ENCODE measurements around the gene FBXO42. TPM values are rescaled to one million over a fixed set of nuclear protein-coding genes. Genes with fewer than 3 reads are reported as not detected.

The FBXO42 gene
- total RNA-seq, 8 experiments from 2014 or later, result 10.0 to 27.6 (median 23.2) TPM

DNA sequence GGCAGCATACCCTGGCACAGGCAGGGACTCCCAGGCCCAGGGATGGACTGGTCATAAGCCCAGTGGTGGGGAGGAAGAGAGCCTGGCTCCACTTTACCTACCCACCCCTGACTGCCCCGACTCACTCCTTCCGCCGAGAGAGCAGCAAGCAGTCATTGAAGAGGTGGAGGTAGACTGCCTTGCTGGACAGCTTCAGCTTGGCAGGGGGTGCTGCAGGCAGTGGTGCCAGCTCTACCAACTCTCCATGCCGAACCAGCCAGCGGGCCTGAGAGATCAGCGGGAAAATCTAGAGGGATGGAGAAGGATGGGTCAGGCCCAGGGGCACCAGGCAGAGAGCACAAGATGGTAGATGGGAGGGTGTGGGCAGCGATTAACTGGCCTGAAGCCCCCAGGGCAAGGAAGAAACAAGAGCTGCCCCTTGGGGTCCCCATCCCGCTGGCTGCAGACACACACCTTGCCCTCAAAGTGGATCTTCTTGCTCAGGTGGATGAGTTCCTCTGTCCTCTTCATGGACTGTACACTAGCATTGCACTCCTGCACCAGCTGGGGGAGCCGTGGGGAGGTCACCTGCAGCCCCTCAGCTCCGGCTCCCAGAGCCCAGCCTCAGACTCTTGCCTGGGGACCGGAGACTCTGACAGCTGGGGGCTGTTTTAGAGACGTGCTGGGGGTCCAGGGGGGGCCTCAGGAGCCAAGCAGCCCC lies 147.5 kb downstream of the FBXO42 start:
- no peak overlapping the region for H3K4me3 ChIP-seq
- no peak for ATAC-seq (replicated peaks in 6 of 8)
- in situ Hi-C loops (cut with MboI; ENCODE audit: low pct_unique_long_range_greater_than_20kb in 2 of 9, low sequenced_read_pairs in 9 of 9, unreplicated experiment in 9 of 9), result no loop called here
- H3K4me1 ChIP-seq (replicated peaks in 1 of 2), result peaks cover 9 to 17% of the 10 kb centered on the region in 2 donors
- WGBS, 10 experiments, result 40 to 100% (median 80%) methylated on average over 1 to 7 of the region's 12 CpGs; no CpG with 5 or more reads in 5 of the 10 experiments
- H3K27ac ChIP-seq, result no peak overlapping the region

DNA sequence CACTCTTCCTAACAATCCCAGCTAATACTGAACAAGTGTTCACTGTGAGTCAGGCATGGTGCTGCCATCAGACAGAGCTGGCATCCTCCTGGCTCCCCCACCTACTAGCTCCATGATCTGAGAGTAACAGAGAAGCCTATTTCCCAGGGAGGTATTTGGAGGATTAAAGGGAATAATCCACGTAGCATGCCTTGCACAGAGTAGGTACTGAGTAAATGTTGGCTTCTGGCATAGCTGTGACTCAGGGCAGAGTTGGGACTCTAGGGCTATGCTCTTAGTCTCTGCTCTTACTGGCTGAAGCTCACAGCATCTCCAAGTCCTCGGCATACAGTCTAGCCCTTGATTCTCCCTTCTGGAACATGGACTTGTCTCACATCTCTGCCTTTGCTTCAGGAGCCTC lies 148.1 kb downstream of the FBXO42 start:
- Histone ChIP-seq H3K4me3 (no peak overlapping the region), H3K4me1 (replicated peaks in 1 of 2) (peaks cover 9 to 16% of the 10 kb centered on the region in 2 donors), H3K27ac (no peak overlapping the region)
- in situ Hi-C loops (cut with MboI; ENCODE audit: low pct_unique_long_range_greater_than_20kb in 2 of 9, low sequenced_read_pairs in 9 of 9, unreplicated experiment in 9 of 9), result no loop called here
- no peak for ATAC-seq (replicated peaks in 6 of 8)
- WGBS, 10 experiments, result 80 to 100% (median 84%) methylated on average over 1 to 2 of the region's 2 CpGs; no CpG with 5 or more reads in 5 of the 10 experiments

DNA sequence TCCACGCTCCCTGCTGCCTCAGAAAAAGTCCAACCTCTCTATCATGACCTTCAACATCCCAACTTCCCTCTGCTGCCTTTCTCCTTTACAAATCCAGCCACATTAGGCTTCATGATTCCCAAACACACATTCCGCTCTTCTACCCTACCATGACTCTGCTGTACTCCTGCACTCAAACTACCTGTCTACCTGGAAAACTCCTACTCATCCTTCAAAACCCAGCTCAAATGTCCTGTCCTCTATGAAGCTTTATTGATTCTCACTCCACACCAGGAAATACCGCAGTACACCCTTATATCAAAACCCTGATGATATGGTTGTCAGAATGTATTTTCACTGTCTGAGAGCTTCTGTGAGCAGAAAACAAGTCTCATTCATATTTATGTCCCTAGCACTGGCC lies 148.7 kb downstream of the FBXO42 start:
- in situ Hi-C loops (cut with MboI; ENCODE audit: low pct_unique_long_range_greater_than_20kb in 2 of 9, low sequenced_read_pairs in 9 of 9, unreplicated experiment in 9 of 9), result no loop called here
- 5 to 90% (median 57%) methylated on average over 1 to 3 of the region's 3 CpGs; no CpG with 5 or more reads in 2 of the 10 experiments for WGBS, 10 experiments
- ATAC-seq (replicated peaks in 6 of 8), result no peak

DNA sequence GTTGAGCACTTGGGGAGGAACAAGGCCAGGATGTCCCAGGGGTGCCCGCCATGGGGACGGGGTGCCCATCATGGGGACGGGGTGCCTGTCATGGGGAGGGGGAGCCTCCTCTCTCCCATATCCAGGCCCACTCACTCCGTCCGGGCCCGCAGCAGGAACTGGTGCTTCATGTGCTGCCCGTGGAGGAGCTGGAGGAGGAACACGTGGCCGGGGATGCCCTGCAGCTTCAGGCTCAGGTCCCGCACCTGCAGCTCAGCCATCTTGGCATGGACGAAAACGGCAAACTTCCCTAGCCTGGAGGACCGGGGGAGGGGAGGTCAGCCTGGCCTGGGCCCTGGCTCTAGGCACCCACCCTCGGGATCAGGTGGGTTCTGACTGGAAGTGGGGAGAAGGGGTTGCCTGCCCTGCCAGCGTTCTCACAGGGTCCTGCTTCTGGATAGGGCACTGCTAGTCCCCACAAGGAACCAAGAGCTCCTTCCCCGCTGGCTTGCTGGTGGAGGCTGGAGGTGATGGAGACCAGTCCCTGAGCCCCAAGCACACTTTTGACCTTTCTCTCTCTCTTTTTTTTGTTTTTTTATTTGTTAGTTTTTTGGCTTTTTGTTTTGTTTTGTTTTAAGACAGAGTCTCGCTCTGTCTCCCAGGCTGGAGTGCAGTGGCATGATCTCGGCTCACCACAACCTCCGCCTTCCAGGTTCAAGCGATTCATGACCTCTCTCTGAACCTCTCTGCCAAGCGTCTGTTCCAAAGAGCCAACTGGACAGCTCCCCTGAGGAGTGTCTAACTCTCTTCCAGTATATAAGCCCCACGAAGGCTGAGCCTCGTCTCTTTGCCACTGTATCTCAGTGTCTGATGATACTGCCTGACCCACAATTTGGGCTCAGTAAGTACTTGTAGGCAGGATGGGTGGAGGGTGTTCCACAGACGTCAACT lies 149.7 kb downstream of the FBXO42 start:
- Histone ChIP-seq H3K27ac (no peak overlapping the region), H3K4me3 (no peak overlapping the region), H3K4me1 (replicated peaks in 1 of 2) (peaks cover 9 to 15% of the 10 kb centered on the region in 2 donors)
- no peak for ATAC-seq (replicated peaks in 6 of 8)
- WGBS, 10 experiments, result 70 to 100% (median 81%) methylated on average over 2 to 16 of the region's 24 CpGs; no CpG with 5 or more reads in 2 of the 10 experiments
- in situ Hi-C loops (cut with MboI; ENCODE audit: low pct_unique_long_range_greater_than_20kb in 2 of 9, low sequenced_read_pairs in 9 of 9, unreplicated experiment in 9 of 9), result no loop called here

More for the DNA sequence above, 148.7 kb downstream of the FBXO42 start:
- no peak overlapping the region for H3K27ac ChIP-seq
- peaks cover 9 to 16% of the 10 kb centered on the region in 2 donors for H3K4me1 ChIP-seq (replicated peaks in 1 of 2)
- no peak overlapping the region for H3K4me3 ChIP-seq

DNA sequence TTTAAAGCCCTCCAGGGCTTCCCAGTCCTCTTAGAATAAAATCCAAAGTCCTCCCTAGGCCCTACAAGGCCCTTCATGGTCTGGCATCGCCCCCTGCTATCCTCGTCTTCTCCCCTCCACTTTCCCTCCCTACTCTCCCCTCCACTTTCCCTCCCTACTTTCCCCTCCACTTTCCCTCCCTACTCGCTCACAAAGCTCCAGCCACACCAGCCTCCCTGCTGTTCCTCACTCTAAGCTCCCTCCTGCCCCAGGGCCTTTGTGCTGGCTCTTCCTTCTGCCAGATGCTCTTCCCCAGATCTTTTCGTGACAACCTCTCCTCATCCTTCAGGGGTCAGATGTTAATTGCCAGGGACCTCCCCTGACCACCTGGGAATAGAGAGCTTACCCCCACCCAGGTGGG lies 152.6 kb downstream of the FBXO42 start:
- 60 to 100% (median 74%) methylated on average over 1 to 3 of the region's 4 CpGs; no CpG with 5 or more reads in 6 of the 10 experiments for WGBS, 10 experiments
- no peak for ATAC-seq (replicated peaks in 6 of 8)
- H3K4me1 ChIP-seq (replicated peaks in 1 of 2), result no peaks in the 10 kb centered on the region
- H3K27ac ChIP-seq, result no peak overlapping the region
- H3K4me3 ChIP-seq, result no peak overlapping the region
- in situ Hi-C loops (cut with MboI; ENCODE audit: low pct_unique_long_range_greater_than_20kb in 2 of 9, low sequenced_read_pairs in 9 of 9, unreplicated experiment in 9 of 9), result loop anchor here in 5 of 9 experiments (25.0 kb wide), 1 partner anchor 112 kb away; no protein-coding TSS in a partner anchor

DNA sequence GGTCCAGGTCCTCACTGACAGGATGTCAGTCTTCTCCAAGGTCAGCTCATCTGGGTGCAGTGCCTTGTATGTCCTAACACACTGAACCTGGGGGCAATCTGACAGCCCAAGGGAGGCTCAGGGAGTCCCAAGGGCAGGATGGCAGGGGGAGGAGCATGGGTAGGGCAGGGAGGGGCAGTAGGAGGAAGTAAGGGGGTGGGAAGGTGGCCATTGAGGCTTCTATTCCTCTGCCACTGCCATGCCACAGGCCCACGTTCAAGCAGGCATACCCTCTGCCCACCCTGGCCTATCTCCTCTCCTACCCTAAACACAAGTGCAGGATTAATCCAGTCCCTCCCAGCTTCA lies 153.2 kb downstream of the FBXO42 start:
- in situ Hi-C loops (cut with MboI; ENCODE audit: low pct_unique_long_range_greater_than_20kb in 2 of 9, low sequenced_read_pairs in 9 of 9, unreplicated experiment in 9 of 9), result loop anchor here in 5 of 9 experiments (25.0 kb wide), 1 partner anchor 112 kb away; no protein-coding TSS in a partner anchor
- no peak overlapping the region for H3K27ac ChIP-seq
- ATAC-seq (replicated peaks in 6 of 8), result peak in 3 of 8 experiments; percentile 4 to 9 (median 9)
- 20 to 60% (median 50%) methylated on average over 1 of the region's 1 CpG; no CpG with 5 or more reads in 7 of the 10 experiments for whole genome bisulfite sequencing, 10 experiments
- no peak overlapping the region for H3K4me3 ChIP-seq
- no peaks in the 10 kb centered on the region for H3K4me1 ChIP-seq (replicated peaks in 1 of 2)

DNA sequence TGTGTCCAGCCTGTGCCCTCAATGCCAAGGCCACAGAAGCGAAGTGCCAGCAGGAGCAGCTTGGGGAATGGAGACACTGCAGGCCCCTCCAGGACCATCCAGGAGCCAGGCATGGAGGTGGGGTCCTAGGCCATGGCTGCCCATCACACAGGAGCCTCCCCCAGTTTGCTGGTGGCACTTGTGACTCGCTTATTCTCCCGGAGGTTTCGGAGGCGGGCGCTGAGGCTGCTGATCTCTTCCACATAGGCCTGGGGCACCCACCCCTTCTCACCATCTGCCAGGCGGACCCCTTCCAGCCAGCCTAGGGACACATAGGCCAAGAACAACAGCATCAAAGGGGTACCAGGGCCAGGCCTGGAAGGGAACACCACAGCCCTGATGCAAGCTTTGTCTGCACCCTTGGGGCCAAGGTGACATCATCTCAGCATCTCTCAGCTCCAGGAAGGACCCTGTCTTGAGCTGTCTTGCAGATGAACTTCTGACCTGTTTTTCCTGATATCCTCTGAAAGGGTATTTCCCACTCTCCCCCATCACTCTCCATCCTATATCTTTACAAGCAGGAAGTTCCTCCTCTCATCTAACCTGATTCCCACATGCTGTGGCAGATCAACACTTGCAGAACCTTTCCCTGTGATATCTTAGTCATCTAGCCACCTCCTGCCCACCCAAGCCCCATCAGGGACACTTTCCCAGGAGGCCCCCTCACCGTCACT lies 153.7 kb downstream of the FBXO42 start:
- peak in 5 of 8 experiments; percentile 11 to 44 (median 19) for ATAC-seq (replicated peaks in 6 of 8)
- in situ Hi-C loops (cut with MboI; ENCODE audit: low pct_unique_long_range_greater_than_20kb in 2 of 9, low sequenced_read_pairs in 9 of 9, unreplicated experiment in 9 of 9), result loop anchor here in 5 of 9 experiments (25.0 kb wide), 1 partner anchor 111 kb away; no protein-coding TSS in a partner anchor
- H3K4me1 ChIP-seq (replicated peaks in 1 of 2), result no peaks in the 10 kb centered on the region

DNA sequence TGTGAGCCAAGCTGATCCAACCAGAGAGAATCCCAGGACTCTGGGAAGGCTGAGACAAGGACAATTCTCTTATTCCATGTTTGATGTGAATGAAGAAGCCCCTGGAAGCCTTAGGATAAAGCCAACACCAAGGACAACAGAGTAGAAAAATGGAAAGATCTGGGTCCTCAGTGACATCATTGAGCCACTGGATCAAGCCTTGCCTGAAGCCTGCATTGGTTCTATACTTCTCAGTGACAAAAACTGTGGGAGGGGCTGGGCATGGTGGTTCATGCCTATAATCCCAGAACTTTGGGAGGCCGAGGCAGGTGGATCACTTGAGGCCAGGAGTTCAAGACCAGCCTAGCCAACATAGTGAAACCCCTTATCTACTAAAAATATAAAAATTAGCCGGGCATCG lies 155.4 kb downstream of the FBXO42 start:
- in situ Hi-C loops (cut with MboI; ENCODE audit: low pct_unique_long_range_greater_than_20kb in 2 of 9, low sequenced_read_pairs in 9 of 9, unreplicated experiment in 9 of 9), result loop anchor here in 5 of 9 experiments (25.0 kb wide), 1 partner anchor 110 kb away; no protein-coding TSS in a partner anchor
- Histone ChIP-seq H3K27ac (no peak overlapping the region), H3K4me1 (replicated peaks in 1 of 2) (peaks cover 0 to 3% of the 10 kb centered on the region in 2 donors), H3K4me3 (no peak overlapping the region)
- ATAC-seq (replicated peaks in 6 of 8), result no peak
- 63 to 100% (median 75%) methylated on average over 1 to 3 of the region's 3 CpGs; no CpG with 5 or more reads in 3 of the 10 experiments for WGBS, 10 experiments

More for the DNA sequence above, 153.7 kb downstream of the FBXO42 start:
- H3K4me3 ChIP-seq, result no peak overlapping the region
- WGBS, 10 experiments, result 60 to 100% (median 95%) methylated on average over 1 to 6 of the region's 8 CpGs; no CpG with 5 or more reads in 4 of the 10 experiments
- no peak overlapping the region for H3K27ac ChIP-seq

Other genes starting within 250 kb of the FBXO42 start
- 10 to 100 TPM in 2 of 8 experiments, 1 to 10 TPM in 6; 4.2 to 15.1 (median 7.3) TPM for gene EPHA2, start 196.4 kb downstream of the FBXO42 start, total RNA-seq
- 10 to 100 TPM in 1 of 8 experiments, 1 to 10 TPM in 7; 2.1 to 10.6 (median 5.9) TPM for gene ARHGEF19, start 139.8 kb downstream of the FBXO42 start, total RNA-seq
- gene CPLANE2, start 115.3 kb downstream of the FBXO42 start, total RNA-seq, result 10 to 100 TPM in 4 of 8 experiments, 1 to 10 TPM in 4; 5.0 to 14.4 (median 10.1) TPM
- gene SZRD1, start 14.8 kb upstream of the FBXO42 start, total RNA-seq, result 10 to 100 TPM; 37.9 to 82.0 (median 53.0) TPM
- gene SPATA21, start 84.9 kb upstream of the FBXO42 start, total RNA-seq, result under 1 TPM in 5 of 8 experiments, not detected in 3; 0.07 to 0.47 (median 0.11) TPM
- gene NECAP2, start 88.2 kb upstream of the FBXO42 start, total RNA-seq, result 10 to 100 TPM; 23.9 to 77.3 (median 47.2) TPM
- over 10,000 TPM in 1 of 8 experiments, 1,000 to 10,000 TPM in 7; 2,521 to 14,174 (median 6,483) TPM for gene RNU1-1, start 161.8 kb upstream of the FBXO42 start, total RNA-seq